ENCODE results near the gene PLEKHA1.

PLEKHA1 gene

DNA sequence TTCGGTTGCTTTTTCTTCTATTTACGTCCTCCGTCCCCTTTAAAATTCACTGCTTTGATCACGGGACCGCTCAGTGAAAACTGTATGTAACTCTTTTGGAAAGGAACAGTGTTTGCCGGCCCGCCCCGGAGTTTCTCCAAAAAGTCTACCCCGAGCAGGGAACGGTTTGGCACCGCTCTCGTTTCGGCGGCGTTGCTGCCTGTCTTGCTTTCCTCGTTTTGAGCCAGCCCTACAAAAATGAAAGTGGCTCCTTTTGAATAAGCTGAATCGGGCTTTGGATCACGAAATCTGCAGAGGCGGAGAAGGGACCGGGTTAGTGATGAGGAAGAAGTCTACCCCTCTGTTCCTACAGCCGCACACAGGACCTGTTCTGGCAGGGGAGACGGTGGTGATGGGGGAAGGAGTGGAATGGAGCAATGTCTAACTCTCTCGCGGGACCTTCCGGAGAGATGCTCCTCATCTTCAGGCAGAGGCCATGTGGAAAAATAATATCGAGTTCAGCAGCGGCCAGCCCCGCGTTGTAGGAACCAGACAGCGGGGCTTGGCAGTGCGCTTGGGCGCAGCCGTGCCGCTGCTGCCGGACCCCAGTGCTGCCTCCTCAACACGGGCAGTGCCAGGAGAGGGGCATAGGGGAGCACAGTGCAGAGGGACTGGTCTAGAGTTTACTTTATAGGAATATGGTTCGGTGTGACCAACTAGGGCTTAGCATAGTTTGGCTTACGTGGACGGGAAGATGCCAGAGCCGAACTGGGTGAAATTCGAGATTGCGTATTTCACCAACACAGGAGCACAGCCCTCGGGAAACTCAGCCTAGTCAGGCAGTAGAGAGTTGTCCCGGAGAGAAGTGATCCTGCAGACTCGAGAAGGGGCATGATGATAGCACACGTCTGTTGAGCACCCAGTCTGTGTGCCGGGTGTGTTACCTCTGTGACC, 88.3 kb downstream of the PLEKHA1 start:
- TF ChIP-seq, protein P1, sequence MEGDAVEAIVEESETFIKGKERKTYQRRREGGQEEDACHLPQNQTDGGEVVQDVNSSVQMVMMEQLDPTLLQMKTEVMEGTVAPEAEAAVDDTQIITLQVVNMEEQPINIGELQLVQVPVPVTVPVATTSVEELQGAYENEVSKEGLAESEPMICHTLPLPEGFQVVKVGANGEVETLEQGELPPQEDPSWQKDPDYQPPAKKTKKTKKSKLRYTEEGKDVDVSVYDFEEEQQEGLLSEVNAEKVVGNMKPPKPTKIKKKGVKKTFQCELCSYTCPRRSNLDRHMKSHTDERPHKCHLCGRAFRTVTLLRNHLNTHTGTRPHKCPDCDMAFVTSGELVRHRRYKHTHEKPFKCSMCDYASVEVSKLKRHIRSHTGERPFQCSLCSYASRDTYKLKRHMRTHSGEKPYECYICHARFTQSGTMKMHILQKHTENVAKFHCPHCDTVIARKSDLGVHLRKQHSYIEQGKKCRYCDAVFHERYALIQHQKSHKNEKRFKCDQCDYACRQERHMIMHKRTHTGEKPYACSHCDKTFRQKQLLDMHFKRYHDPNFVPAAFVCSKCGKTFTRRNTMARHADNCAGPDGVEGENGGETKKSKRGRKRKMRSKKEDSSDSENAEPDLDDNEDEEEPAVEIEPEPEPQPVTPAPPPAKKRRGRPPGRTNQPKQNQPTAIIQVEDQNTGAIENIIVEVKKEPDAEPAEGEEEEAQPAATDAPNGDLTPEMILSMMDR (IDR thresholded peaks at IDR 0.05; ENCODE audit: borderline replicate concordance, insufficient read depth, low read depth, low read length): no peak
- no peak overlapping the region for H3K4me3 ChIP-seq (ENCODE audit: low read depth, low read length)

DNA sequence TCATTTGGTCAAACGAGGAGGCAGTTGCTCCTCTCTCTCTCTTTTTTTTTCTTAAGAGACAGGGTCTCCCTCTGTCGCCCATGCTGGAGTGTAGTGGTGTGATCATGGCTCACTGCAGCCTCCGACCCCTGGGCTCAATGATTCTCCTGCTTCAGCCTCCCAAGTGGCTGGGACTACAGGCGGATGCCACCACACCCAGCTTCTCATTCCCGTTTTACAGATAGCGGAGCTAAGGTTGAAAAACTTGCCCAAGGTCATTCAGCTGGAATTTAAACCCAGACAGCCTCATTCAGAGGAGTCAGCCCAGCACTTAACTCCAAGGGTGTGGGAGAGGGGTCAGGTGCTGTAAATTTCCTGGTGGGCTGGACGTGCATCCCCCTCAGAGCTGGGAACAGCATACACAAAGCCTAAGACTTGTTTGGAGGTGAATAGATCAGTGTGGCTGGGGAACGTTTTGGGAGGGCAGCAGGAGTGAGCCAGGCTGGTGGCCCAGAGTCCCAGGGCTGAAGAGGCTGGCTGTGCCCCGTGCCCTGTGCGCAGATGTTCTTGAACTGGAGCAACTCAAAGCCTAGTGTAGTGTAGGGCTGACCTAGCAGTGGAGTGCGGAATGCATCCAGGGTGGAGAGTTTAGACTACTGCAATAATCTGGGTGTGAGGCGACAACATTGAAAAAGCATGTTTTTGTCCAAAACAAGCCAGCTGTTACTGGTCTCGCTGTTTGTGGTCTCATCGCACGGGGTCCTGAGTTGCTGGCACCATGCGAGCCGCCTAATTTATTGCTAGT, 89.2 kb downstream of the PLEKHA1 start:
- TF ChIP-seq, protein P1 (IDR thresholded peaks at IDR 0.05; ENCODE audit: borderline replicate concordance, insufficient read depth, low read depth, low read length): no peak
- H3K4me3 ChIP-seq (ENCODE audit: low read depth, low read length): no peak overlapping the region

DNA sequence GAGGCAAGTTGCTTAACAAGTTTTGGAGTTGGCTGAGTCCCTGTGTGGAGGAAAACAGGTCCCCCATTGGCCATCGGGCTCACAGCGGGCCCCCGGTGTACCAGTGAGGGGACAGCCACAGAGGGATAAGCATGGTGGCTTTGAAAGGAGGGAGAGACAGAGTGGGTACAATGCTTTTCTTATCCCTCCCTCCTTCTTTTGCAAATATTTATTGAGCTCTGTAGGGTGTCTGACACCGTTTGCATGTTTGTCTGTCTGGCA, 89.7 kb downstream of the PLEKHA1 start:
- H3K4me3 ChIP-seq (ENCODE audit: low read depth, low read length): no peak overlapping the region
- TF ChIP-seq, protein P1 (IDR thresholded peaks at IDR 0.05; ENCODE audit: borderline replicate concordance, insufficient read depth, low read depth, low read length): no peak

DNA sequence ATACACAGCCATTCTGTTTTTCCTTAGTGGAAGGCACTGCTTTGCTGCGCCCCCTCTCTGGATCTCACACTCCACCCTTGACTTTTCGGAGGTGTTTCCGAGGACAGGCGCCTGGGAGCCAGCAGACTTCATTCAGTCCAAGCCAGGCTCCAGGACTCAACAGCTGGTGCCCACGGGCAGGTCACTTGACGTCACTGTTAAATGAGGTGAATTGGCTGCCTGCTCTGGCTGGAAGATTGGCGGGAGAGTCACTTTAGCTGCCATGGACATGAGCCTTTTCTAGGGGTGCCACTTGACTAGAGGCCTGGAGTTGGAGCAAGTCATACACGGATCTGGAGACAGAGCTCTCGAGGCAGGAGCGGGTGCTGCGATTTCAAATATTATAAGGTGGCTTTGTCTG, 90.1 kb downstream of the PLEKHA1 start:
- TF ChIP-seq, protein P1 (IDR thresholded peaks at IDR 0.05; ENCODE audit: borderline replicate concordance, insufficient read depth, low read depth, low read length): no peak
- H3K4me3 ChIP-seq (ENCODE audit: low read depth, low read length): no peak overlapping the region

DNA sequence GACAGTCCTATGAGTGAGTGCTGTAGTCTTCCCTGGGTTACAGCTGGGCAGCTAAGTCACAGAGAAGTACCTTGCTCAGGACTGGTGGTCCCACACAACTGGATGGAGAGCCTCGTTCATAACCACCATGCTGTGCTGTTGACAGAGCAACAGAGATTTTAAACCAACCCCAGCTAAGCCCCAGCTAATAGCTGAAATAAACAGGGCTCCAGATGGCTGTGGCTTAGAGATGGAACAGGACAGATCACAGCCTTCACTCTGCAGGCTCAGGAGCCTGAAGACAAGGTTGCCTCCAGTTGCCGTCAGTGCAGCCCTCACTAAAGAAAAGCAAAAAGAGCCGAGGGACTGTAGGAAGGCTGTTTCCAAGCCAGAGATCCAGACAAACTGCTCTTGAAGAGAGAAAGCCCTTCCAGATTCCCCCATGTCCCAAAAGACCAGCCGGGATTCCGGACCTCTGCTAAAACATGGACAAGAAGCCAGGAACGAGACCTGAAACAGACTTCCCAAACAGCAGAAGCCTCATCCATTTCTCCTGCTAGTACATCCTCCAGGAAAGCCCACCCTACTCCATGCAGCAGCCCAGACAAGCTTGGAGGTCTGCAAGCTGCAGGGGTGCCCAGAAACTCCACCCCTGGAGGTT, 91.0 kb downstream of the PLEKHA1 start:
- TF ChIP-seq, protein P1 (IDR thresholded peaks at IDR 0.05; ENCODE audit: borderline replicate concordance, insufficient read depth, low read depth, low read length): no peak
- H3K4me3 ChIP-seq (ENCODE audit: low read depth, low read length): no peak overlapping the region

DNA sequence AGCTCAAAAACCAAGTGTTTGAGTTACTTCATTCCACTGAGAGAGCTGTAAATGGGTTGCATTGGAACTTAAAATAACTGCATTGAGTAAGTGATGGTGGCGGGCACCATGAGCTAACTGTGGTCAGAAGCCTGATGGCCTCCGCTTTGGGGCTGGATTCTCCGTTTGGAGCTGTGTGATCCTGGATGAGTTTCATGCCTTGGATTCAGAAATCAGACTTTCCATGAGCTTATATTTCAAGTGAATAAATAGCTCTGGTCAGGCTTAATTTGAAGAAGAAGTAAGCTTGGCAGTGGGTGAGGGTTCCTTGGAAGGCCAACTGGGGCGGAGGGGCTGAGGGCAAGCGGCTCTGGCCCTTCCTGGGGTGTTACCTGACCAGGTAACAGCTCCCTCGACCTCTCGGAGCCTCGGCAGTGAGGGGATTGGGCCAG, 92.5 kb downstream of the PLEKHA1 start:
- TF ChIP-seq, protein P1 (IDR thresholded peaks at IDR 0.05; ENCODE audit: borderline replicate concordance, insufficient read depth, low read depth, low read length): no peak

More for the DNA sequence above, 92.5 kb downstream of the PLEKHA1 start:
- H3K4me3 ChIP-seq (ENCODE audit: low read depth, low read length): no peak overlapping the region
